ENCODE data around the gene TARS3.
"Not testable (repeated sequence)": the region's sequence is repeated elsewhere in the genome, so short reads cannot be mapped to it uniquely, and the experiment has no call there.

The TARS3 gene

DNA sequence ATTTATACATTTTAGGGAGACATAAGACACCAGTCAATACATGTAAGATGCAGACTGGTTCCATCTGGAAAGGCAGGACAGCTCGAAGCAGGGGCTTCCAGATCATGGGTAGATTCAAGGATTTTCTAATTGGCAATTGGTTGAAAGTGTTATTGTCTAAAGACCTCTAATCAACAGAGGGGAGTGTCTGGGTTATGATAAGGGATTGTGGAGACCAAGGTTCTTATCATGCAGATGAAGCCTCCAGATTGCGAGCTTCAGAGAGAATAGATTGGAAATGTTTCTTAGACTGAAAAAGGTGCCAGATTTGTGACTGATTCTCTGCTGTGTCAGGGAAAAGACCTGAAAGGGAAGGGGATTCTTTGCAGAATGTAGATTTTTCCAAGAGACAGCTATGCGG lies 87.2 kb downstream of the TARS3 start:
- no peak overlapping the region for H3K4me3 ChIP-seq (ENCODE audit: low read length)
- TF ChIP-seq ZNF274 (IDR thresholded peaks at IDR 0.05; ENCODE audit: low read depth, low read length), result no peak

- TF ChIP-seq ZNF274 (IDR thresholded peaks at IDR 0.05; ENCODE audit: low read depth, low read length), result no peak
- H3K4me3 ChIP-seq (ENCODE audit: low read length), result no peak overlapping the region
Measured at GRCh38 chr15:101635944-101636727, 88.1 kb downstream of the TARS3 start.

GRCh38 chr15:101633356-101633755 lies 90.9 kb downstream of the TARS3 start:
- no peak for TF ChIP-seq ZNF274 (IDR thresholded peaks at IDR 0.05; ENCODE audit: low read depth, low read length)
- no peak overlapping the region for H3K4me3 ChIP-seq (ENCODE audit: low read length)

GRCh38 chr15:101626729-101627128 lies 97.5 kb downstream of the TARS3 start:
- H3K4me3 ChIP-seq (ENCODE audit: low read length), result not testable (repeated sequence)

DNA sequence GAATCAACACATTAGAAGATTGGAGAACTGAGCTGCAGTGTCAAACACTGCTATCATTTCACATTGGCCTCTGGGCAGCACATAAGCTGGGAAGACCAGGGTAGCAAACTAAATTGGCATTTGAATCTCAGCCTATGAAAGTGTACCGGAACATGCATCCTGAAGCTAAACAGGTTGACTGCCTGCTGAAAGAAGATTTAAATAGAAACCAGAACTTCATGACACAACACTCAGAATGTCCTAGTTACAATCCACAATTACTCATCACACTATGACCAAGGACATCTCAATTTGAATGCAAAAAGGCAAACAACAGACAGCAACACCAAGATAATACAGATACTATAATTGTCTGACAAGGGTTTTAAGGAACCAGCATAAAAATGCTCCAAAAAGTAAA lies 98.3 kb downstream of the TARS3 start:
- H3K4me3 ChIP-seq (ENCODE audit: low read length), result no peak overlapping the region
- no peak for TF ChIP-seq ZNF274 (IDR thresholded peaks at IDR 0.05; ENCODE audit: low read depth, low read length)

DNA sequence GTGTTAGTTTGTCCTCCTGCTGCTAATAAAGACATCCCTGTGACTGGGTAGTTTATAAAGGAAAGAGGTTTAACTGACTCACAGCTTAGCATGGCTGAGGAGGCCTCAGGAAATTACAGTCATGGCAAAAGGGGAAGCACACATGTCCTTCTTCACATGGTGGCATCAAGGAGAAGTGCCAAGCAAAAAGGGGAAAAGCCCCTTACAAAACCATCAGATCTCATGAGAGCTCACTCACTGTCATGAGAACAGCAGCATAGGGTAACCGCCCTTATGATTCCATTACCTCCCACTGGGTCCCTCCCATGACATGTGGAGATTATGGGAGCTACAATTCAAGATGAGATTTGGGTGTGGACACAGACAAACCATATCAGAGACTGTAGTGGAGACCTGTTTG lies 99.1 kb downstream of the TARS3 start:
- H3K4me3 ChIP-seq (ENCODE audit: low read length), result no peak overlapping the region
- no peak for TF ChIP-seq ZNF274 (IDR thresholded peaks at IDR 0.05; ENCODE audit: low read depth, low read length)

DNA sequence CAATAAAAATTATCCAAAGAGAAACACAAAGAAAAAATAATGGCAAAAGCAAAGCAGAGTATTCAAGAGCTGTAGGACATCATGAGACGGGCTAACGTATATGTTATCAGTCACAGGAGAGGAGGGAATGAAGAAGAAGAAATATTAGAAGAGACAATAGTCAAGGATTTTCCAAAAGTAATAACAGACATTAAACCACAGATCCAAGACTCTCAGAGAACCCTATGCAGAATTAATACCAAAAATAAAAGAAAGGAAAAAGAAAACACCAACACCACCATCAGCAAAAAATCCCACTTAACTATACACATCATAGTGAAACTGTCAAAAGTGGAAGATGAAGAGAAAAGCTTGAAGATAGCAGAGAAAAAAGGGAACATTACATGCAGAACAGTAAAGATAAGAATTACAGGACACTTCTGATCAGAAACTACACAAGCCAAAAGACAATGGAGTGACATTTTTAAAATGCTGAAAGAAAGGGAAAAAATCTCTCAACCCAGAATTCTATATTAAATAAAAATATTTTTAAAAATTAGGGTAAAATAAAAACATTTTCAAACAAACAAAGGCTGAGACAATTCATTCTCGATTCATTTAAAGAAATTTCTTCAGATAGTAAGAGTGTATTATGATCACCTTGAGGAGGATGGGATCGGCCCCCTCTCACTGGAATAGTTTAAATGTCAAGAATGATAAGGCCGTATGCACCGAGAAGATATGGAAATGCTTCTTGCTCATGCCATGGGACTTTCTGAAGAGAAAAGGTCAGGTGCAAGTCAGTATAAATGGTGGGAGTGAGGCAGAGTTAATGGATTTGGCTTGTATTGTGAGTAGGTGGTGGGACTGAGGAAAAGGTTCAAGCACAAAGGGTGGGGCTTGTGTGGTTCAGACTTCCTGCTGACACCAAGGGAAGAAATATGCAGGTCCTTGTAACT lies 100.6 kb downstream of the TARS3 start:
- no peak overlapping the region for H3K4me3 ChIP-seq (ENCODE audit: low read length)
- no peak for TF ChIP-seq ZNF274 (IDR thresholded peaks at IDR 0.05; ENCODE audit: low read depth, low read length)

DNA sequence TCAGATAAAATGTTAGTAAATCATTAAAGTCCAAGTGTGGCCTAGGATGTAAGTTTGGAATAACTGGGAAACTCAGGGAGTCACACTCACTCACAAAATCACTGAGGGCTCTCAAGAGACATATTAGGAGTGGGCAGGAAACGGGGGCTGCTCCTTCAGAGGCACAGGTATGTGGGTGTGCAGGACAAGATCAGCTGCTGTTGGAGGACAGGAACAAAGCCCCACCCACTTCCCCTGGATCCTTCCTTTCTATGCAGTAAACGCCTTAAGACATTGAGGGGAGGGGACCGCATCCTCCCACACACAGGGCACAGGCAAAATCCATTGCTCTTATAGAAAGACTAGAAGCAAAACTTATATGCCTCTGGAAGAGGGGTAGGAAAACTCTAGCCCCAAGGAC lies 102.3 kb downstream of the TARS3 start:
- TF ChIP-seq ZNF274 (IDR thresholded peaks at IDR 0.05; ENCODE audit: low read depth, low read length), result no peak
- H3K4me3 ChIP-seq (ENCODE audit: low read length), result no peak overlapping the region

- no peak overlapping the region for H3K4me3 ChIP-seq (ENCODE audit: low read length)
- no peak for TF ChIP-seq ZNF274 (IDR thresholded peaks at IDR 0.05; ENCODE audit: low read depth, low read length)
Measured at GRCh38 chr15:101620671-101621070, 103.6 kb downstream of the TARS3 start.

GRCh38 chr15:101619615-101619865 lies 104.7 kb downstream of the TARS3 start:
- no peak for TF ChIP-seq ZNF274 (IDR thresholded peaks at IDR 0.05; ENCODE audit: low read depth, low read length)
- H3K4me3 ChIP-seq (ENCODE audit: low read length), result no peak overlapping the region

GRCh38 chr15:101618851-101619614 lies 105.2 kb downstream of the TARS3 start:
- H3K4me3 ChIP-seq (ENCODE audit: low read length), result no peak overlapping the region
- TF ChIP-seq ZNF274 (IDR thresholded peaks at IDR 0.05; ENCODE audit: low read depth, low read length), result no peak

- no peak overlapping the region for H3K4me3 ChIP-seq (ENCODE audit: low read length)
Measured at GRCh38 chr15:101618076-101618475, 106.2 kb downstream of the TARS3 start.

DNA sequence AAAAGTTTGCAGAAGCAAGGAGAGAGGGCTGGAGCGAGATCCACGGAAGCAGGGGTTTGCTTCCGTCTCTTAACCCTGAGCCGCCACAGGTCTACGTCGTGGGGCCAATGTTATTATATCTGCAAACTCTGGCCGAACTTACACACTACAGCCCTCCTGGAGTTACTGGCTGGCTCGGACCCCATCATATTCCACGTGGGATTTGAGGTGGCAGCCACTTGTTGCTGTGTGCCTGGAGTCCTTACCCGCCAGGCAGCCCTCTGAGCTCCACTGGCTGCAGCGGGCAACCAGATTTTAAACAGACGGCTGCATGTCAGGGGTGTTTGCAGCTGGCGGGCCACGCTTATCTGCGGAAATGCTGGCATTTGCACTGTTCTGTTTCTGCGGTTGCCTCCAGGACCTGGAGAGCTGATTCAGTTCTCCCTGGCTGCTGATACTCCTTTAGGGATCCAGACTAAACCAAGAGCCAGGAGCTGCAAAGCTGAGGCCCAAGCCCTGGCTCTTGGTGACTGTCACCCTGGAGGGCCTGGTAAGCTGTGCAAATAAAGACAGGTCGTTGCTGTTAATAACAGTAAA lies 106.8 kb downstream of the TARS3 start:
- H3K4me3 ChIP-seq (ENCODE audit: low read length), result no peak overlapping the region
- TF ChIP-seq ZNF274 (IDR thresholded peaks at IDR 0.05; ENCODE audit: low read depth, low read length), result no peak

More at GRCh38 chr15:101618076-101618475, 106.2 kb downstream of the TARS3 start:
- no peak for TF ChIP-seq ZNF274 (IDR thresholded peaks at IDR 0.05; ENCODE audit: low read depth, low read length)
